Suppressor macrophage treated with lipopolysaccharide for 4 hours (primary cell): Measurements from ENCODE around the gene RASSF7.

ENCODE experiments used
- DNase-seq: peaks from one replicate; pipeline ENCODE4 v3.0.0-alpha.2; 2020

The RASSF7 gene

GRCh38 chr11:587546-587945, 26.8 kb downstream of the RASSF7 start:
- no peak for DNase-seq

GRCh38 chr11:587978-588380, 27.2 kb downstream of the RASSF7 start:
- DNase-seq = peak; percentile 91

- DNase-seq = no peak
These were observed 29.0 kb downstream of the RASSF7 start for GRCh38 chr11:589798-590197.

- DNase-seq = no peak
These were observed 30.2 kb downstream of the RASSF7 start for GRCh38 chr11:590997-591396.

GRCh38 chr11:592501-592900, 31.7 kb downstream of the RASSF7 start:
- no peak for DNase-seq

GRCh38 chr11:592918-593317, 32.1 kb downstream of the RASSF7 start:
- no peak for DNase-seq

GRCh38 chr11:593347-593746, 32.6 kb downstream of the RASSF7 start:
- no peak for DNase-seq

GRCh38 chr11:595400-595799, 34.6 kb downstream of the RASSF7 start:
- DNase-seq = no peak

GRCh38 chr11:596374-596773, 35.6 kb downstream of the RASSF7 start:
- DNase-seq = no peak

GRCh38 chr11:597166-597725, 36.5 kb downstream of the RASSF7 start:
- DNase-seq = no peak

- no peak for DNase-seq
These were observed 37.4 kb downstream of the RASSF7 start for GRCh38 chr11:598005-598680.

- no peak for DNase-seq
These were observed 40.9 kb downstream of the RASSF7 start for GRCh38 chr11:601573-602245.

GRCh38 chr11:603154-603553, 42.4 kb downstream of the RASSF7 start:
- no peak for DNase-seq

- no peak for DNase-seq
These were observed 44.7 kb downstream of the RASSF7 start for GRCh38 chr11:605286-606129.

- DNase-seq = no peak
These were observed 45.5 kb downstream of the RASSF7 start for GRCh38 chr11:606245-606644.

GRCh38 chr11:607020-607780, 46.4 kb downstream of the RASSF7 start:
- DNase-seq = no peak

- DNase-seq = no peak
These were observed 47.3 kb downstream of the RASSF7 start for GRCh38 chr11:607971-608659.

GRCh38 chr11:608791-609251, 48.1 kb downstream of the RASSF7 start:
- no peak for DNase-seq

GRCh38 chr11:609341-609811, 48.6 kb downstream of the RASSF7 start:
- DNase-seq = no peak

- DNase-seq = no peak
These were observed 49.5 kb downstream of the RASSF7 start for GRCh38 chr11:610146-610801.
